HG03457 (cell line): ENCODE results near the gene NBEA.

Source experiments
- ATAC-seq: cut with Tn5 transposase; IDR thresholded peaks from one replicate; pipeline ENCODE4 v1.9.1; 2021; ENCODE audit warnings: moderate number of reproducible peaks; ENCODE audit not compliant: unreplicated experiment

The NBEA gene

DNA sequence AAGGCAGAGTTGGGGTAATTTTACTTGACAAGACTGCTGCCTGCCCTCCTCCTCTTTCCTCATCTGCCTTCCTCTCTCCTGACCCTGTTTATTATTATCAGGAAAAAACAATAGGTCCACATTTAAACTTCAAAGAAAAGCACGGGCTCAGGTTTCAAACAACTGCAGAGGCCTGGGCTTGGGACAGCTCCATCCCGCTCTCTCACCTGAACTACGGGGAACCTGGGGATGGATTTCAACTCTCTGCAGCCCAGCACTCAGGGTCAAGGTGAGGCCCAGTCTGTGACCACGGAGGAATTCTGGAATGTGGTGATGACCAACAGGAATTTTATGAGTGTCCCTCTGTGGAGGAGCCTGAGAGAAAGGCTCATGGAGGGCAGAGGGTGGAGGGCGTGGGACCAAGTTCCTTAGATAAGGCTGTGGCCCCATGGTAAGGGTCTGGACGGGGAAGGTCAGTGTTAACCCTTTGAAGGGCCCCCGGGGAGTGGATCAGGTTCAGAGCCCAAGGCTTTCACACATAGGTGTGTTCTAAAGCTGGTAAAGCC, 755.2 kb downstream of the NBEA start:
- no peak for ATAC-seq

GRCh38 chr13:35698911-35699576, 757.0 kb downstream of the NBEA start:
- ATAC-seq: no peak

- no peak for ATAC-seq
Measured at GRCh38 chr13:35699825-35700510, 757.9 kb downstream of the NBEA start.

DNA sequence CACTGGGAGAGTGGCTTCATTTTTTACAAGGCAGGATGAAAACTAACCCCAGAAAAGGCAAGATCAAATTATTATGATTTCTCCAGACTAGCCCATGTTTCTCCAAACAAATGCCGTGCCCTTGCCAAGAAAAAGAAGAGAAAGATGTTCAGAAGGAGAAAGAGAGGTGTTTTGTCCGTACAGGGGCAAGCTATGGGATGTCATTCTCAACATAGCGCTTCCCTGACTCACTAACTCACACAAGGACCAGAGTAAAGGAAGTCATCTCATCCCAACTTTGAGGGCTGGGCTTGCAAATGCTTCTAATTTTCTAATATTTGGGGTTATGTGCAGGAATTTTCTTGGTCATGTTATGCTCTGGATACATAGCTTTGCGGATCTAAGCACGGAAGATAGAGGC, 758.6 kb downstream of the NBEA start:
- ATAC-seq: no peak

- ATAC-seq: no peak
Measured at GRCh38 chr13:35702316-35702715, 760.2 kb downstream of the NBEA start.

DNA sequence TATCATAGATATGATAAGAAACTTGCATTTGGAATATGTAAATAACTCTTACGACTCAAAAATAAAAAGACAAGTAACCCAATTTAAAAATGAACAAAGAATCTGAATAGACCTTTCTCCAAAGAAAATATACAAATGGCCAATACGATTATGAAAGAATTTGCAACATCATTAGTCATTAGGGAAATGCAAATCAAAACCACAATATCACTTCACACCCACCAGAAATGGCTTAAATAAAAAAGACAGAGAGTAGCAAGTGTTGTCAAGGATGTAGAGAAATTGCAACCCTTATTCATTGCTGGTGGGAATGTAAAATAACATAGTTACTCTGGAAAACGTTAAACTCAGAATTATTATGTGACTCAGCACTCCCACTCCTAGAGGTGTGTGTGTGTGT, 761.0 kb downstream of the NBEA start:
- ATAC-seq: no peak

DNA sequence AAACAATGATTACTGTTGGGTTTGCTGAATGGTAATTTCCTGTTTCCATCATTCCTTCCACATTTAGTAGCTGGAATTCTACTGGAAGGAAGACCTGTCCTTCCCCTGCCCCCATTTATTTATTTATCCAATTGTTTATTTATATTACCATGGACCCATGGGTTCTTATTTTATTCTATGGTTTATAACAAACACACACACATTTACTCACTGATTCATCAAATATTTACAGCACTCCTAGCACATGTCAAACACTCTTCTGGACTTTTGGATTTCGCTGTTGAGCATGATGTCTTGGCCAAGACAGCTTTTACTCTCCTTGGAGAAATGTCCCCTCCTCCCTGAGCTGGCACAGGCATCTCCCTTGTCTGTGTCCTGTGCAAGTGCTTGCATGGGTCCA, 762.3 kb downstream of the NBEA start:
- ATAC-seq: no peak

GRCh38 chr13:35706281-35706680, 764.2 kb downstream of the NBEA start:
- no peak for ATAC-seq

- no peak for ATAC-seq
Measured at GRCh38 chr13:35706721-35707120, 764.7 kb downstream of the NBEA start.

- no peak for ATAC-seq
Measured at GRCh38 chr13:35711909-35712308, 769.8 kb downstream of the NBEA start.

GRCh38 chr13:35712907-35713761, 771.1 kb downstream of the NBEA start:
- no peak for ATAC-seq

- no peak for ATAC-seq
Measured at GRCh38 chr13:35714121-35714520, 772.1 kb downstream of the NBEA start.

- ATAC-seq: no peak
Measured at GRCh38 chr13:35714588-35715377, 772.7 kb downstream of the NBEA start.

DNA sequence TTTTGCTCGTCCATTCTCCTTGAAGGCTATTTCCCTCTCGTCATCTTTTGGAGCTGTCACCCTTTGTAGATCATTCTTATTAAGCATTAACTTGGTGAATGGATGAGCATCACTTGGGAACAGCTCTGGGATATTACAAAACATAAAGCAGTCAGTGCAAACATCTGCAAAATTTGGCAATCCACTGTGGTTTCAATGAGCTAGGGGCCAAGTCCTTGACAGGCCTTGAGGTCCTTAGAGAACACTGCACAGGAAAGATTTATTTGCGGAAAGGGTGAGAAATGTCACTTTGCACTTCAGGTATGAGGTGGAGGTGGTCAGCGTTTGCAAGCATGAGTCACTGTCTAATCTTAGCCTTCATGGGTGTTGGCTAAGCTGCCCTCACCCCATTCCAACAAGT, 774.1 kb downstream of the NBEA start:
- ATAC-seq: no peak

- ATAC-seq: no peak
Measured at GRCh38 chr13:35716729-35717128, 774.7 kb downstream of the NBEA start.

- no peak for ATAC-seq
Measured at GRCh38 chr13:35718084-35718483, 776.0 kb downstream of the NBEA start.

DNA sequence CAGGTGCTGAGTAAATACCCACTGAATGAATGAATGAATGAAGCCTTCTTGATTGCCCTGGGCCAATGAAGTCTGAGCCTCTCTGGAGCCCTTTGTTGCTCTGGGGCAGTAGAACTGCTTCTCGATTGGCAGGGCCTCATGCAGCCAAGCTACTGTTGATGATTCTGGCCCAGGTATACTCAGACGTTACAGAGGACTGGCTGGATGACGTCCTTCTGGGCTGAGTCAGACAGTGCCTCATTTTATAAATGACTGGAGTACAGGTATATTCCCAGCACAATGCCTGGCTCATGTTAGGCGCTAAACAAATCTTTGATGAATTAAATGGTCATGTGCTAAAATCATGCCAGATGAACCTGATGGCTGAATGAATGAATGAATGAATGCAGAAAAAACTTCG, 778.2 kb downstream of the NBEA start:
- no peak for ATAC-seq

GRCh38 chr13:35720690-35721554, 778.9 kb downstream of the NBEA start:
- ATAC-seq: no peak
